Activated T-cell treated with anti-CD3 and anti-CD28 coated beads for 48 hours (primary cell): ENCODE measurements around the gene SMPD3.
A peak's percentile ranks its signal among the peaks of the same experiment; 100 is the strongest.

Source experiments
- DNase-seq: peaks from one replicate; pipeline ENCODE4 v3.0.0-alpha.2; 2020; ENCODE audit warnings: low read depth

SMPD3 gene

GRCh38 chr16:68403177-68403576 lies 45.1 kb downstream of the SMPD3 start:
- DNase-seq, result no peak

DNA sequence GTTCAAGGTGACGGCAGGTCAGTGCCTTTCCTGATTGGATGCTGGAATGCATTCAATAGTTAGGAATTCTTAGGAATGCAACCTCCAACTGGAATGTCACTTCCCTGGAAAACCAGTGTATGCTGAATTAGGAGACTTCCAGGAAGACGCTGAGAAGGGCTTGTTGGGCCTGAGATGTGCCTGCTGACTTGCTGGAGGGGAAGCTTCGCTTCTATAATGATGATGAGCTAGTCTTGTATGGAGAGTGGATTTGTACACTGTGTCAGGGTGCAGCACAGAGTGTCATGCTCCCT lies 45.6 kb downstream of the SMPD3 start:
- no peak for DNase-seq

- DNase-seq, result peak; percentile 18
Measured at GRCh38 chr16:68401871-68402747, 46.2 kb downstream of the SMPD3 start.

DNA sequence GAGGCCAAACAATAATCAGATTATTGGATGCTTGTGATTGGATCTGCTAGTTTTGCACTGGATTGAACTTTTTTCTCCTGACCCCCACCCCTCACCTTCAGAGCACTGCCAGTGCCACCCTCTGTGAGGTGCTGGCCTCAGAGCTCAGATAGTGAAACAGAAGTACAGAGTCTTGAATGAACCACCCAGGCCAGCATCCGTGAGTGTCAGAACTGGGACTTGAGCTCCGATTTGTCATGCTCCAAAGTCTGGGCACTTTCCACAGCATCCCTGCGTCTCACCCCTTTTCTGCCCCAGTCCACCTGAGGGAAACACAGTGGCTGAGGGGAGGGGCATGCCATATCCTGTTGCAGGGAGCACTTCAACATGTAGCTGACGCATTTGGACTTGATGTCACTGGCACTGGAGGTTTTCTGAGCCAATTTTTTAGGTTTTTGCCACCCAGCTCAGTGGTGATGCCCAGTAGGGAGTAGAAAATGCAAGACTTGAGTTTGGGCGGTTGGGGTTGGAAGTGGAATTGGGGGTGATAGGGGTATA lies 47.3 kb downstream of the SMPD3 start:
- DNase-seq, result no peak

GRCh38 chr16:68400083-68400923 lies 48.0 kb downstream of the SMPD3 start:
- DNase-seq, result peak; percentile 35

- no peak for DNase-seq
Measured at GRCh38 chr16:68399456-68399855, 48.9 kb downstream of the SMPD3 start.

GRCh38 chr16:68397710-68398201 lies 50.6 kb downstream of the SMPD3 start:
- DNase-seq, result no peak

GRCh38 chr16:68396481-68396880 lies 51.8 kb downstream of the SMPD3 start:
- peak; percentile 8 for DNase-seq

DNA sequence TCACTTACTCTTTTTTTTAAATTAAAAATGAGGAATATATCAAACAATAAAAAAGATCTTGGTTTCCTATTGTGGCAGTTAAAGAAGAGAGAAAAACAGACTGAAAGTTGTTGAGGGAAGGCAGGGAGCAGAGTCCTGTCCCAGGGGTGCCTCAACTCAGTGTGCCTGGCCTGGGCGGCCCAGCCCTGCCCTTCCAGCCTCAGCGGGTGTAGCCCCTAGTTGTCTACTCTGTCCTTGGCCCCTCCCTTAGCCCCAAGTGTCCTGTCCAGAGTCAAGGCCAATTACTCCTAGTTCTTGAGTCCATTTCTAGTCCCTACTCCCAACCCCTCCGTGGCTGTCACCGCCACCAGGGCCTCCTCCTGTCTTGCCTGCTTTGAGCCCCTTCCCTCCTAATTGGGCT lies 52.5 kb downstream of the SMPD3 start:
- DNase-seq, result no peak

GRCh38 chr16:68395167-68395786 lies 53.0 kb downstream of the SMPD3 start:
- DNase-seq, result no peak

- DNase-seq, result no peak
Measured at GRCh38 chr16:68393333-68393732, 55.0 kb downstream of the SMPD3 start.

DNA sequence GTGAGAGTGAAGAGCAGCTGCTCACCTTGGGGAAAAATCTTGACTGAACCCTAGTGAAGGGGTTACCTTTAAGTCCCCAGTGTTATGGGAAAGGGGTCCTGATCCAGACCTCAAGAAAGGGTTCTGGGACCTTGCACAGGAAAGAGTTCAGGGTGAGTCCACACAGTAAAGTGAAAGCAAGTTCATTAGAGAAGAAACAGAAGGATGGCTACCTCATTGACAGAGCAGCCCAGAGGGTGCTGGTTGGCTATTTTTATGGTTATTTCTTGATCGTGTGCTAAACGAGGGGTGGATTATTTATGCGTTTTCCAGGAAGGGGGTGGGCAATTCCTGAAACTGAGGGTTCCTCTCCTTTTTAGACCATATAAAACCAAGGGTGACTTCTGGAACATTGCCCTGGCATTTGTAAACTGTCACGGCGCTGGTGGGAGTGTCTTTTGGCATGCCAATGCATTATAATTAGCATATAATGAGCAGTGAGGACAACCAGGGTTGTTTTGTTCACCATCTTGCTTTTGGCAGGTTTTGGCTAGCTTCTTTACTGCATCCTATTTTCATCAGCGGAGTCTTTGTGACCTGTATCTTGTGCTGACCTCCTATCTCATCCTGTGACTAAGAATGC lies 58.4 kb downstream of the SMPD3 start:
- DNase-seq, result no peak

GRCh38 chr16:68389006-68389405 lies 59.3 kb downstream of the SMPD3 start:
- no peak for DNase-seq

GRCh38 chr16:68388124-68388523 lies 60.2 kb downstream of the SMPD3 start:
- no peak for DNase-seq

- no peak for DNase-seq
Measured at GRCh38 chr16:68387301-68387700, 61.0 kb downstream of the SMPD3 start.

- DNase-seq, result no peak
Measured at GRCh38 chr16:68386628-68387027, 61.7 kb downstream of the SMPD3 start.

GRCh38 chr16:68385371-68385770 lies 62.9 kb downstream of the SMPD3 start:
- DNase-seq, result no peak

GRCh38 chr16:68384288-68385161 lies 63.8 kb downstream of the SMPD3 start:
- DNase-seq, result no peak

DNA sequence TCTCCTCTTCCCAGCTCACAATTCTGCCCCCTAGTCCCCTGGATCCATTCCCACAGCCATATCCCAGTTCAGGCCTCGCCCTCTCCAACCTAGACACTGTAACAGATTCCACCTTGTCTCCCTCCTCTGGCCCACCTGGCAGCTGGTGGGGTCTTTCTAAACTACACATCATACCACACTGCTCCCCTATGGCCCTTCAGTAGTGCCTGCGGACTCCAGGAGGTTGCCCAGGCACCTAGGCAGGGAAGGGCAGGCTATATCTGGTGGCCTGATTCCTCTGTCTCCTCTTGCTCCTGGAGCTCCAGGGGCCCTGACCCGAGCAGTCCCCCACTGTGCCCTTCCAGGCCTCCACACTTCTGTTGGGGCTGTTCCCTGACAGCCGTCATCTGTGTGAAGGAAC lies 64.5 kb downstream of the SMPD3 start:
- DNase-seq, result no peak

GRCh38 chr16:68382296-68382718 lies 66.0 kb downstream of the SMPD3 start:
- DNase-seq, result no peak

DNA sequence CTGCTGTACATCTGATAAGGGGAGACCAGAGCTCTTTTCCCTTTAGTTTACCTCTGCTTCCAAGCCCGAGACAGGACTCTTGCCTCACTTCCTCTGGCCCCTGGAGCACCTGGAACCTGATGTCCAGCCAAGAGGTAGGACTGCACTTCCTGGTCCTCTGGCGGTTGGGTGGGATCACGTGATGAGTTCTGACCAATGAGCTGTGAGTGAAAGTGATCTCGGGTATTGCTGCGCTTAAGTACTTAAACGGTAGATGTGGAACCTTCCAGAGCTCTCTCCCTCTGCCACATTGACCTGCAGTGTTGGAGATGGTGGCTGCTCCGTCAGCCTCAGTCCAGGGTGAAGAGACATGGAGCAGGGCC lies 67.0 kb downstream of the SMPD3 start:
- DNase-seq, result no peak
